CD14-positive monocyte (primary cell): Measurements from ENCODE around the gene AOPEP. TPM values are rescaled to one million over a fixed set of nuclear protein-coding genes. Genes with fewer than 3 reads are reported as not detected.
A peak's percentile ranks its signal among the peaks of the same experiment; 100 is the strongest.

ENCODE experiments used
- DNase-seq, 3 donors: peaks; one replicate each; pipeline ENCODE4 v3.0.0-alpha.2; 2011 to 2022
- H2AFZ ChIP-seq: 2 replicates; pipeline ENCODE4 v1.6.0; 2012; ENCODE audit warnings: mild to moderate bottlenecking, low read depth, low read length, inconsistent platforms; ENCODE audit not compliant: insufficient read depth, poor library complexity, severe bottlenecking
- H3K27ac ChIP-seq, 2 donors: 1 replicate in 1 of 2; 2 replicates in 1 of 2; pipeline ENCODE4 v1.5.1; 2012 to 2013; ENCODE audit warnings: low read length in 2 of 2, control low read depth in 1 of 2, inconsistent platforms in 1 of 2, low read depth in 1 of 2, mild to moderate bottlenecking in 1 of 2
- H3K27me3 ChIP-seq, 2 donors: one replicate each; pipeline versions ENCODE4 v1.6.0 to v1.6.1; 2011 to 2013; ENCODE audit warnings: low read length in 2 of 2; ENCODE audit not compliant: control insufficient read depth in 2 of 2, insufficient read depth in 2 of 2
- H3K36me3 ChIP-seq, 2 donors: replicated peaks in 1 of 2; 1 replicate in 1 of 2; 2 replicates in 1 of 2; pipeline versions ENCODE4 v1.5.1 to v1.6.1; 2012 to 2013; ENCODE audit warnings: low read length in 2 of 2, control low read depth in 1 of 2, inconsistent platforms in 1 of 2, mild to moderate bottlenecking in 1 of 2; ENCODE audit not compliant: insufficient read depth in 2 of 2, control insufficient read depth in 1 of 2
- H3K4me1 ChIP-seq, 2 donors: 1 replicate in 1 of 2; 2 replicates in 1 of 2; pipeline versions ENCODE4 v1.5.1 to v1.6.1; 2012 to 2013; ENCODE audit warnings: low read length in 2 of 2, control low read depth in 1 of 2, inconsistent platforms in 1 of 2, mild to moderate bottlenecking in 1 of 2, moderate library complexity in 1 of 2; ENCODE audit not compliant: insufficient read depth in 2 of 2, control insufficient read depth in 1 of 2
- H3K4me2 ChIP-seq: replicated peaks from 2 replicates; pipeline ENCODE3; 2012; ENCODE audit warnings: low read length, moderate library complexity, mild to moderate bottlenecking; ENCODE audit not compliant: poor library complexity, severe bottlenecking; ENCODE audit errors: extremely low read depth
- H3K4me3 ChIP-seq, 3 experiments: fragments of 200-600 bp in 1 of 3; sonication (generic) in 1 of 3; replicated peaks in 1 of 3; 1 replicate in 2 of 3; 2 replicates in 1 of 3; pipeline ENCODE4 v1.5.1; 2011 to 2013; ENCODE audit warnings: low read length in 3 of 3, mild to moderate bottlenecking in 3 of 3, control low read depth in 2 of 3, low read depth in 2 of 3, inconsistent platforms in 1 of 3, moderate library complexity in 1 of 3
- H3K79me2 ChIP-seq: 2 replicates; pipeline ENCODE4 v1.6.0; 2012; ENCODE audit warnings: mild to moderate bottlenecking, control low read depth, inconsistent platforms, low read length, moderate library complexity; ENCODE audit not compliant: insufficient read depth
- H3K9ac ChIP-seq: 2 replicates; pipeline ENCODE4 v1.6.0; 2017; ENCODE audit warnings: low read length, mild to moderate bottlenecking; ENCODE audit not compliant: insufficient read depth, poor library complexity, severe bottlenecking
- H3K9me3 ChIP-seq, 2 donors: replicated peaks in 1 of 2; 1 replicate in 1 of 2; 2 replicates in 1 of 2; pipeline versions ENCODE4 v1.5.1 to v1.6.1; 2012 to 2013; ENCODE audit warnings: low read length in 2 of 2, control low read depth in 1 of 2; ENCODE audit not compliant: control insufficient read depth in 1 of 2, insufficient read depth in 1 of 2
- H4K20me1 ChIP-seq: 2 replicates; pipeline ENCODE4 v1.6.0; 2012; ENCODE audit warnings: mild to moderate bottlenecking, low read length, control low read depth, moderate library complexity; ENCODE audit not compliant: insufficient read depth
- H3K27ac Mint-ChIP-seq, 7 donors: one replicate each; pipeline ENCODE4 v1.8.0; 2020; ENCODE audit warnings: mild to moderate bottlenecking in 7 of 7, mixed read lengths in 7 of 7, moderate library complexity in 6 of 7, inconsistent platforms in 2 of 7
- H3K27me3 Mint-ChIP-seq, 3 donors: one replicate each; pipeline ENCODE4 v1.8.0; 2021 to 2022; ENCODE audit warnings: low read depth in 3 of 3, mild to moderate bottlenecking in 3 of 3, mixed read lengths in 3 of 3, moderate library complexity in 3 of 3, inconsistent platforms in 1 of 3
- H3K36me3 Mint-ChIP-seq, 2 donors: one replicate each; pipeline ENCODE4 v1.8.0; 2020; ENCODE audit warnings: mixed read lengths in 2 of 2, inconsistent platforms in 1 of 2, mild to moderate bottlenecking in 1 of 2
- H3K4me1 Mint-ChIP-seq: one replicate; pipeline ENCODE4 v1.8.0; 2020; ENCODE audit warnings: mild to moderate bottlenecking, mixed read lengths
- H3K4me3 Mint-ChIP-seq, 2 donors: one replicate each; pipeline ENCODE4 v1.8.0; 2020; ENCODE audit warnings: mild to moderate bottlenecking in 2 of 2, mixed read lengths in 2 of 2, moderate library complexity in 1 of 2
- H3K9me3 Mint-ChIP-seq, 7 donors: one replicate each; pipeline ENCODE4 v1.8.0; 2020 to 2022; ENCODE audit warnings: mixed read lengths in 7 of 7, mild to moderate bottlenecking in 6 of 7, moderate library complexity in 6 of 7, inconsistent platforms in 2 of 7
- CTCF ChIP-seq: fragments of 200-600 bp; IDR thresholded peaks from one replicate; pipeline ENCODE4 v1.8.0; 2022; ENCODE audit warnings: antibody characterized with exemption, mild to moderate bottlenecking
- WGBS: methylation state at CpG from one replicate; pipeline ENCODE4 v1.1.5; 2013; ENCODE audit warnings: missing lambda C conversion rate; ENCODE audit not compliant: insufficient coverage; 5-methylcytosine and 5-hydroxymethylcytosine counted together
- intact Hi-C, 2 donors: fragments of 100-400 bp; cut with micrococcal nuclease; formaldehyde crosslinking; loops; one replicate each; pipeline versions ENCODE4 v1.15.0 to v1.15.1; 2023
- polyA plus RNA-seq, 3 donors: library from polyadenylated mRNA; depleted of rRNA in 1 of 3; unstranded in 2 of 3; stranded (reverse) in 1 of 3; fragments of 300-500 nt in 2 of 3; fragments of >200 nt in 1 of 3; fragmentation: Illumina TruSeq in 2 of 3; gene quantifications; 1 replicate in 2 of 3; 2 replicates in 1 of 3; pipeline ENCODE4 v1.2.3, GENCODE V29; 2012 to 2021

The AOPEP gene
- polyA plus RNA-seq, 3 donors = 3.0 to 4.1 (median 3.1) TPM

GRCh38 chr9:94922098-94922607 is 195.7 kb downstream of the AOPEP start:
- Mint-ChIP-seq H3K27ac (no peak overlapping the region), H3K4me1 (peaks cover 17% of the 10 kb centered on the region), H3K4me3 (no peak overlapping the region), H3K9me3 (no peaks in the 10 kb centered on the region), H3K27me3 (peaks cover 0 to 3% (median 1%) of the 10 kb centered on the region in 3 donors), H3K36me3 (peaks cover 7 to 17% of the 10 kb centered on the region in 2 donors)
- 84% methylated on average over 8 of the region's 10 CpGs for WGBS
- Histone ChIP-seq H3K4me1 (peaks cover 9 to 10% of the 10 kb centered on the region in 2 donors), H3K36me3 (peaks cover 0 to 5% of the 10 kb centered on the region in 2 donors), H3K27ac (no peak overlapping the region), H2AFZ (no peak overlapping the region), H3K27me3 (no peaks in the 10 kb centered on the region), H3K4me2 (no peak overlapping the region), H3K79me2 (no peaks in the 10 kb centered on the region), H3K9me3 (no peaks in the 10 kb centered on the region), H3K4me3 (no peak overlapping the region), H4K20me1 (no peaks in the 10 kb centered on the region), H3K9ac (no peak overlapping the region)
- intact Hi-C loops = no loop called here
- no peak for TF ChIP-seq CTCF
- DNase-seq = no peak

GRCh38 chr9:94922691-94923107 is 196.2 kb downstream of the AOPEP start:
- WGBS = 30% methylated on average over 5 of the region's 5 CpGs
- H3K27me3 Mint-ChIP-seq = peaks cover 0 to 4% (median 0%) of the 10 kb centered on the region in 3 donors
- Histone ChIP-seq H3K4me1 (peaks cover 9 to 10% of the 10 kb centered on the region in 2 donors), H3K4me3 (peak overlapping the region in 1 of 3 experiments; percentile 10), H2AFZ (no peak overlapping the region), H4K20me1 (no peaks in the 10 kb centered on the region), H3K9me3 (no peaks in the 10 kb centered on the region), H3K36me3 (peaks cover 0 to 5% of the 10 kb centered on the region in 2 donors), H3K9ac (no peak overlapping the region), H3K79me2 (no peaks in the 10 kb centered on the region), H3K4me2 (peak overlapping the region; percentile 22), H3K27me3 (no peaks in the 10 kb centered on the region), H3K27ac (no peak overlapping the region)
- TF ChIP-seq CTCF = no peak
- peaks cover 17% of the 10 kb centered on the region for H3K4me1 Mint-ChIP-seq
- H3K36me3 Mint-ChIP-seq = peaks cover 9 to 19% of the 10 kb centered on the region in 2 donors
- H3K27ac Mint-ChIP-seq = peak overlapping the region in 2 of 7 donors; percentile 27 to 63
- no peak for DNase-seq
- intact Hi-C loops = no loop called here
- H3K9me3 Mint-ChIP-seq = no peaks in the 10 kb centered on the region
- H3K4me3 Mint-ChIP-seq = peak overlapping the region; percentile 13 to 42
